A549 treated with AZD2906 at 1 μM for 4 hours (cell line): ENCODE results near the gene RELB. TPM values are rescaled to one million over a fixed set of nuclear protein-coding genes. Genes with fewer than 3 reads are reported as not detected.

Experiments used
- total RNA-seq: library from RNA; stranded (reverse); fragments of 200-300 nt; extraction: Qiagen RNA extraction; gene quantifications from 5 replicates; pipeline ENCODE4 v1.2.3, GENCODE V29; 2022

The RELB gene
- total RNA-seq, result 23.1 to 46.1 TPM (median 39.5 TPM) in 5 replicates

DNA sequence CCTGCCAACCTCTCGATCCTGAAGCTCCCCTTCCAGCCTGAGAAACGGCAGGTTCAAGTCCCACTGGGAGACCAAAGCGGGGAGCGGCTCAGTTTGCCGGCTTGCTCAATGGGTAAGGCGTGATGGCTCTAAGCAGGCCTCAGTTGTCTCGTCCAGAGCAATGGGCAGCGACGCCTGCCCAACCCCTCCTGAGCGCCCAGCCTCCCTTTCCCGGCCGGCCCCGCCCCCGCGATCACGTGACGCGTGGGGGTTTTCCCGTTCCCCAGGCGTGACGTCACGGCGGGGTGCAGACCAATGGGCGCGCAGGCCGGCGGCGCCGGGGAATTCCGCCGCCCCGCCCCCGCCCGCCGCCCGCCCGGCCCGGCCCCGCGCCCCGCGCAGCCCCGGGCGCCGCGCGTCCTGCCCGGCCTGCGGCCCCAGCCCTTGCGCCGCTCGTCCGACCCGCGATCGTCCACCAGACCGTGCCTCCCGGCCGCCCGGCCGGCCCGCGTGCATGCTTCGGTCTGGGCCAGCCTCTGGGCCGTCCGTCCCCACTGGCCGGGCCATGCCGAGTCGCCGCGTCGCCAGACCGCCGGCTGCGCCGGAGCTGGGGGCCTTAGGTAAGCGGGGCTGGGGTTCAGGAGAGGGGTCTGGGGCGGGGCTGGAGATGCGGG is at the start of gene RELB:
Gene RELB (plus strand): TSS at position 378 of the 653 bp plus-strand sequence. CDS start 116 bp downstream, at position 494.

DNA sequence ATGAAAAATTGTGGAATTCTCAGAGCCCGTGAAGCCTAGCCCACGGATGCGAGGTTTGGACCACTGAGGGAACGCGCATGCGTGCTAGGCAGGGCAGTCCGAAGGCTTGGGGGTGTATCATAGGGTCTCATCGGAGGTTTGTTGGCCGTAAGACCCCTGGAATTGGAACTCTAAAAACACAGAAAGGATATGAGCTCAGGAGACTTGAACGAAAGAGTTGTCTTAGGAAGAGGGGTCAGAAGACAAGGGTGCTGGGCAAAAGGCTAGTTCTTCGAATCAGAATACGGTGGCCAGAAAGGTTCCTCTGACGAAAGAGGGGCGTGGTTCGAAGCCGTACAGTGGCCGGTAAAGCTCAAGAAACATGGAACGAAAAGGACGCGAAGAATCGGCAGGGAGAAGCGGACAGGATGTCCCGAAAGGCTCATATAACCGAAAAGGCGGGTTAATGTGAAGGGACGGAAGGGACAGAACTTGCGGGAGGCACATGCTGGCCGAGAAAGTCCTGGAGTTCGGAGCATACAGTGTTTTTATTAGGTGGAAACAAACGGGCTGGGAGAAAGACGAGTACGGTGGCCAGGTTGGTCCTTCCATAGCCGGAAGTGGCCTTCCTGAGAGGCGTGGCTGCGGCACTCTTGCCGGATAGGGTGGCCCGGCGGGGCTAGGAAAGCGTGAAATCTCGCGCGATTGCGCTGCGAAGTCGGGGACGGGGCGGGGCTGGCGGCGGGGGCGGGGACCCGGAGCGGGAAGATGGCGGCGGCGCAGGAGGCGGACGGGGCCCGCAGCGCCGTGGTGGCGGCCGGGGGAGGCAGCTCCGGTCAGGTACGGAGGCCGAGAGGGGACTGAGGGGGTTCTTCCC is 46.4 kb upstream of the RELB start, which contains the start of gene CLPTM1:
Gene CLPTM1 (plus strand): TSS at position 732 of the 856 bp plus-strand sequence. CDS start 16 bp downstream, at position 748.

DNA sequence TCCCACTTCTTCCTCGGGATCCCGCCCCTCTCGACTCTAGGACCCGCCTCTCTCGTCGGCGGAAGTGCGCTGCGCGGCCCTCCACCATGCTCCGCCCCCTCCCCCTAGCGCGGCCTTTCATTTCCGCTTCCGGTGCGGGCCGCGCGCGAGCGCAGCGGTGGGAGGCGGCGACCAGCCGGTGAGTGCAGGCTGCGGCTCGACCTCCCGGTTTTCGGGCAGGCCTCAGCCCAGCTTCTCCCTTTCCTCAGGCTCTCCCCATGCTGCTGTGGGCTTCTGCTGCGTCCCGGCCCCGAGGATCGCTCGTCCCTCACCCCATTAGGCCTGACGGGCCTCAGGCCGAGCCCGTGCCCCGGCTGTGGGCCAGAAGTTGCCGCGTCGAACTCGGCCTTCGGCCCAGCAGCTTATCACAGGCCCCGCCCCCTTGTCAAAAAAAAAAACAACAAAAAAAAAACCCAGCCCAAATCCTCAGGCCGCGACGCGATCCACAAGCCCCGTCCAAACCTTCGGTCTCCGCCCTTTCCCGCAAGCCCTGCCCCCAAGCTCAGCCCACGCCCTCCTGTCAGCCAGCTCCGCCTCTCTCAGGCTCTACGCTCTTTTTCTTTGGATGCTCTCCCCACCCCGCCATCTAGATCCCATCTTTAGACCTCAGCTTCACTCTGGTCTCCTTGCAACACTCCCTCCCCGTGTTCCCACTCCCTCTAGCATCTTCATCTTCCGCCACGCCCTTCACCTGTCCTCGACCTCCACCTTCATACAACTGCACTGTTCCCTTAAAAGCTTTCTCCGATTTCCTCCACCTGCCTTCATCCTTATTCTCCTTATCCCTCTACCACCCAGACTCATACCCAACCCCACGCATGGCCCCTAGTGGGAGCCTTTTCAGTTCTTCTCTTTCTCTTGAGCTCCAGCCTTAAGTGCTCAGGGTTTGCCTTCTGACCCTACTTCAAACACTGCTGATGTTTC is 37.9 kb downstream of the RELB start, which contains the start of gene CLASRP:
Gene CLASRP (plus strand): TSS at position 115 of the 963 bp plus-strand sequence. CDS start 1,168 bp downstream, outside the sequence.

GRCh38 chr19:45076029-45076850 is 75.0 kb downstream of the RELB start, which contains the start of gene ZNF296:
Gene ZNF296 (minus strand): TSS chr19:45076478. CDS start chr19:45076373, 105 bp downstream.

DNA sequence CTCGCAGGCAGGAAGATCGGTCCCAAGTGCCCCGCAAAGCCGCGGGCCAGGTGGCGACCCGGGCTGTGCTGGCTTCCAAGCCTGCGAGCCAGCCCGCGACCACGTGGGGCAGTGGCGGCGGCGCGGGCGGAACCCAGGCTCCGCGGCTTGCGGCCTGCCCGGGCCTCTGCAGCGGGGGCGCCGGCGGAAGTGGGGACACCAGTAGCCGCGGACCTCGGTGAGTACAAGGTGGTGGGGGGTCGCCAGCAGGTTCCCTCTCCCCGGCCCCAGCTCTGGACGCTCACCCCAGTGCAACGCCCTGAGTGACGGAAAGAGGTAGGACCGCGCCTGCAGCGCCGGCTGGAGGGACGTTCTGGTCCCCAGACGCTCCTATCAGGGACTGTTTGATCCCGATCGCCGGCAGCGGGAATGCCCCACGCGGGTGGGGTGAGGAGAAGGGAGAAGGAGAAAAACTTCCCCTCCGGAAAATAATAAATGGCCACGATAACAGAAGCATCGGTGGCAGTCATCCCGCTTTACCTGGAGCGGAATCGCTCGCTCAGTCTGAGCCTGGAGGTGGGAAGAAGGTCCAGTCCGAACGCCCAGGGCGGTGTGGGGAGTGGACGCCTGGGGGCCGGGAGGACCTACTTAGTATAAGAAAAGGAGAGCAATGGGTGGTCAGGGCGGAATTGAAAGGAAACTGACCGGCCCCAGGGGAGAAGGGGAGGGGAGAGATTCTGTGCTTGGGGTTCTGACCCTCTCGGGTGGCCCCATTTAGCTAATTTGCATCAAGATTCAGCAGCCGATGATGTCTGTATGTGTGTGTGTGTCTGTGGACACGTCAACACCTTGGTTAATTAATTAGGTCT is 78.0 kb downstream of the RELB start, which contains the start of gene GEMIN7:
Gene GEMIN7 (plus strand): TSS at position 198 of the 848 bp plus-strand sequence. CDS start 10,855 bp downstream, outside the sequence.

Other genes starting within 250 kb of the RELB start
- 0.06 TPM in 1 of 5 replicates, not detected in the others for gene CBLC, start 223.6 kb upstream of the RELB start, total RNA-seq
- gene BCAM, start 192.4 kb upstream of the RELB start, total RNA-seq, result 68.3 to 86.8 TPM (median 84.1 TPM) in 5 replicates
- gene NECTIN2, start 155.2 kb upstream of the RELB start, total RNA-seq, result 71.2 to 83.6 TPM (median 79.1 TPM) in 5 replicates
- 182 to 258 TPM (median 243 TPM) in 5 replicates for gene TOMM40, start 110.2 kb upstream of the RELB start, total RNA-seq
- 10.6 to 22.1 TPM (median 14.8 TPM) in 5 replicates for gene APOE, start 95.7 kb upstream of the RELB start, total RNA-seq
- gene APOC1, start 86.9 kb upstream of the RELB start, total RNA-seq, result 110 to 119 TPM (median 111 TPM) in 5 replicates
- gene APOC4, start 59.2 kb upstream of the RELB start, total RNA-seq, result not detected in 5 replicates
- gene APOC2, start 55.4 kb upstream of the RELB start, total RNA-seq, result not detected in 5 replicates
- gene CLPTM1, start 46.1 kb upstream of the RELB start, total RNA-seq, result 140 to 185 TPM (median 176 TPM) in 5 replicates
- 45.4 to 71.7 TPM (median 67.2 TPM) in 5 replicates for gene CLASRP, start 37.6 kb downstream of the RELB start, total RNA-seq
- 12.1 to 21.4 TPM (median 18.9 TPM) in 5 replicates for gene ZNF296, start 75.0 kb downstream of the RELB start, total RNA-seq
- 91.8 to 109 TPM (median 95.5 TPM) in 5 replicates for gene GEMIN7, start 77.8 kb downstream of the RELB start, total RNA-seq
- 31.6 to 44.7 TPM (median 43.0 TPM) in 5 replicates for gene PPP1R37, start 91.7 kb downstream of the RELB start, total RNA-seq
- 0.51 to 1.2 TPM (median 0.93 TPM) in 5 replicates for gene NKPD1, start 159.5 kb downstream of the RELB start, total RNA-seq
- 39.5 to 51.0 TPM (median 45.7 TPM) in 5 replicates for gene TRAPPC6A, start 176.8 kb downstream of the RELB start, total RNA-seq
- gene BLOC1S3, start 177.3 kb downstream of the RELB start, total RNA-seq, result 27.5 to 36.7 TPM (median 32.6 TPM) in 5 replicates
- 1.3 to 2.5 TPM (median 2.3 TPM) in 5 replicates for gene EXOC3L2, start 243.9 kb downstream of the RELB start, total RNA-seq
- 6.8 to 10.1 TPM (median 8.3 TPM) in 5 replicates for gene MARK4, start 249.8 kb downstream of the RELB start, total RNA-seq